Chondrocyte (in vitro differentiated cells): ENCODE data around the gene SPOCD1. TPM values are rescaled to one million over a fixed set of nuclear protein-coding genes. Genes with fewer than 3 reads are reported as not detected.

Experiments used
- DNase-seq: peaks from one replicate; pipeline ENCODE4 v3.0.0; 2021; ENCODE audit warnings: mixed read lengths, low spot score
- H3K27ac Mint-ChIP-seq: one replicate; pipeline ENCODE4 v1.8.0; 2021; ENCODE audit warnings: mild to moderate bottlenecking, moderate library complexity, mixed read lengths; ENCODE audit not compliant: unreplicated experiment
- H3K27me3 Mint-ChIP-seq: 2 replicates; pipeline ENCODE4 v1.8.0; 2021; ENCODE audit warnings: low read depth, mixed read lengths
- H3K36me3 Mint-ChIP-seq: 2 replicates; pipeline ENCODE4 v1.8.0; 2021; ENCODE audit warnings: low read depth, mixed read lengths
- H3K4me1 Mint-ChIP-seq: 2 replicates; pipeline ENCODE4 v1.8.0; 2021; ENCODE audit warnings: low read depth, mild to moderate bottlenecking, mixed read lengths
- H3K4me3 Mint-ChIP-seq: one replicate; pipeline ENCODE4 v1.8.0; 2021; ENCODE audit warnings: mild to moderate bottlenecking, moderate library complexity, mixed read lengths; ENCODE audit not compliant: unreplicated experiment
- H3K9me3 Mint-ChIP-seq: 2 replicates; pipeline ENCODE4 v1.8.0; 2021; ENCODE audit warnings: low read depth, mixed read lengths
- total RNA-seq: library from RNA; stranded (reverse); gene quantifications from 3 replicates; pipeline ENCODE4 v1.2.1, GENCODE V29; 2021
- TF ChIP-seq, protein P1 (sequence below): fragments of 200-600 bp; sonication (generic); IDR thresholded peaks from 2 replicates; pipeline ENCODE4 v1.5.0; 2021; ENCODE audit warnings: antibody characterized with exemption, mild to moderate bottlenecking, moderate library complexity

SPOCD1 gene
- total RNA-seq, 1 donor from 2014 or later: 7.3 TPM

DNA sequence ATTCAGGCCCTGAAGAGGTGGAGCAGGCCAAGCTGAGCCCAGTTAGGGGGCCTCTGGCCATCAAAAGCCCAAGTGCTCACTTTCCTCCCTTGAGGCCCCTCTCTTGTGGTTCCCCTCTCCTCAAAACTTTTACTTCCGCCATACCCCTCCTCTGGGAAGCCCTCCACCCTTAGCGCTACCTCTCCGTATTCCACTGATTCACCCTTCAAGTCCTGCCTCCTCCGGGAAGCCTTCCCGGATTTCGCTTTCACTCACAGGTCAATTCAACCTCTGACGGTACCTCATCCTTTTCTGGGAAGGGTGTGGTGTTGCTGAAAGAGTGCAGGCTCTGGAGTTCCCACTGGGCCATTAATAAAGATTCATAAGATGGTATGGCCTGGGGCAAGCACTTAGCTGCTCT, 19.1 kb downstream of the SPOCD1 start:
- H3K36me3 Mint-ChIP-seq: no peaks in the 10 kb centered on the region
- H3K4me3 Mint-ChIP-seq: peak overlapping the region; percentile 6
- no peaks in the 10 kb centered on the region for H3K9me3 Mint-ChIP-seq
- DNase-seq: no peak
- H3K27ac Mint-ChIP-seq: peak overlapping the region; percentile 59
- H3K27me3 Mint-ChIP-seq: no peaks in the 10 kb centered on the region
- TF ChIP-seq, protein P1, sequence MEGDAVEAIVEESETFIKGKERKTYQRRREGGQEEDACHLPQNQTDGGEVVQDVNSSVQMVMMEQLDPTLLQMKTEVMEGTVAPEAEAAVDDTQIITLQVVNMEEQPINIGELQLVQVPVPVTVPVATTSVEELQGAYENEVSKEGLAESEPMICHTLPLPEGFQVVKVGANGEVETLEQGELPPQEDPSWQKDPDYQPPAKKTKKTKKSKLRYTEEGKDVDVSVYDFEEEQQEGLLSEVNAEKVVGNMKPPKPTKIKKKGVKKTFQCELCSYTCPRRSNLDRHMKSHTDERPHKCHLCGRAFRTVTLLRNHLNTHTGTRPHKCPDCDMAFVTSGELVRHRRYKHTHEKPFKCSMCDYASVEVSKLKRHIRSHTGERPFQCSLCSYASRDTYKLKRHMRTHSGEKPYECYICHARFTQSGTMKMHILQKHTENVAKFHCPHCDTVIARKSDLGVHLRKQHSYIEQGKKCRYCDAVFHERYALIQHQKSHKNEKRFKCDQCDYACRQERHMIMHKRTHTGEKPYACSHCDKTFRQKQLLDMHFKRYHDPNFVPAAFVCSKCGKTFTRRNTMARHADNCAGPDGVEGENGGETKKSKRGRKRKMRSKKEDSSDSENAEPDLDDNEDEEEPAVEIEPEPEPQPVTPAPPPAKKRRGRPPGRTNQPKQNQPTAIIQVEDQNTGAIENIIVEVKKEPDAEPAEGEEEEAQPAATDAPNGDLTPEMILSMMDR: no peak
- H3K4me1 Mint-ChIP-seq: peaks cover 34% of the 10 kb centered on the region

GRCh38 chr1:31795801-31796621, 19.8 kb downstream of the SPOCD1 start:
- no peak overlapping the region for H3K4me3 Mint-ChIP-seq
- TF ChIP-seq, protein P1: no peak

GRCh38 chr1:31795096-31795675, 20.6 kb downstream of the SPOCD1 start:
- Mint-ChIP-seq H3K4me1 (peaks cover 34% of the 10 kb centered on the region), H3K27ac (no peak overlapping the region), H3K27me3 (no peaks in the 10 kb centered on the region), H3K36me3 (no peaks in the 10 kb centered on the region), H3K4me3 (no peak overlapping the region), H3K9me3 (no peaks in the 10 kb centered on the region)
- DNase-seq: no peak
- TF ChIP-seq, protein P1: no peak

More at GRCh38 chr1:31795801-31796621, 19.8 kb downstream of the SPOCD1 start:
- DNase-seq: no peak
- peaks cover 34% of the 10 kb centered on the region for H3K4me1 Mint-ChIP-seq
- H3K27ac Mint-ChIP-seq: no peak overlapping the region
- no peaks in the 10 kb centered on the region for H3K27me3 Mint-ChIP-seq
- no peaks in the 10 kb centered on the region for H3K36me3 Mint-ChIP-seq
- no peaks in the 10 kb centered on the region for H3K9me3 Mint-ChIP-seq

- Mint-ChIP-seq H3K4me1 (peaks cover 34% of the 10 kb centered on the region), H3K27ac (no peak overlapping the region), H3K36me3 (no peaks in the 10 kb centered on the region), H3K9me3 (no peaks in the 10 kb centered on the region), H3K4me3 (no peak overlapping the region), H3K27me3 (no peaks in the 10 kb centered on the region)
- TF ChIP-seq, protein P1: no peak
- DNase-seq: peak; percentile 67
Observed at GRCh38 chr1:31793586-31794285, 22.1 kb downstream of the SPOCD1 start.

- H3K4me1 Mint-ChIP-seq: peaks cover 29% of the 10 kb centered on the region
- no peaks in the 10 kb centered on the region for H3K36me3 Mint-ChIP-seq
- H3K27me3 Mint-ChIP-seq: no peaks in the 10 kb centered on the region
- no peaks in the 10 kb centered on the region for H3K9me3 Mint-ChIP-seq
- H3K27ac Mint-ChIP-seq: no peak overlapping the region
- TF ChIP-seq, protein P1: no peak
- peak; percentile 89 for DNase-seq
- no peak overlapping the region for H3K4me3 Mint-ChIP-seq
Observed at GRCh38 chr1:31793086-31793485, 22.7 kb downstream of the SPOCD1 start.
